Measurements from ENCODE around the gene CASP3.

CASP3 gene

GRCh38 chr4:184595430-184595829 lies 53.8 kb downstream of the CASP3 start:
- no peak for TF ChIP-seq POLR2AphosphoS5 (IDR thresholded peaks at IDR 0.05; ENCODE audit: low read depth, low read length)
- TF ChIP-seq REST (IDR thresholded peaks at IDR 0.05; ENCODE audit: insufficient read depth in 1 of 2, low read depth in 2 of 2, low read length in 2 of 2), result no peak
- no peak for TF ChIP-seq TAF1 (IDR thresholded peaks at IDR 0.05; ENCODE audit: borderline replicate concordance, insufficient read depth, low read length)
- no peak for TF ChIP-seq SIN3A (IDR thresholded peaks at IDR 0.05; ENCODE audit: borderline replicate concordance, insufficient read depth, low read length)
- TF ChIP-seq FOXP2 (optimal IDR thresholded peaks at IDR 0.05; ENCODE audit: borderline replicate concordance, extremely low read depth, extremely low read length, insufficient read depth), result no peak

GRCh38 chr4:184593461-184593860 lies 55.8 kb downstream of the CASP3 start:
- TF ChIP-seq SIN3A (IDR thresholded peaks at IDR 0.05; ENCODE audit: borderline replicate concordance, insufficient read depth, low read length) (no peak), REST (IDR thresholded peaks at IDR 0.05; ENCODE audit: insufficient read depth in 1 of 2, low read depth in 2 of 2, low read length in 2 of 2) (no peak), FOXP2 (optimal IDR thresholded peaks at IDR 0.05; ENCODE audit: borderline replicate concordance, extremely low read depth, extremely low read length, insufficient read depth) (no peak), TAF1 (IDR thresholded peaks at IDR 0.05; ENCODE audit: borderline replicate concordance, insufficient read depth, low read length) (no peak), POLR2AphosphoS5 (IDR thresholded peaks at IDR 0.05; ENCODE audit: low read depth, low read length) (no peak)

GRCh38 chr4:184591070-184591677 lies 58.1 kb downstream of the CASP3 start:
- TF ChIP-seq REST (IDR thresholded peaks at IDR 0.05; ENCODE audit: insufficient read depth in 1 of 2, low read depth in 2 of 2, low read length in 2 of 2) (no peak), SIN3A (IDR thresholded peaks at IDR 0.05; ENCODE audit: borderline replicate concordance, insufficient read depth, low read length) (no peak), FOXP2 (optimal IDR thresholded peaks at IDR 0.05; ENCODE audit: borderline replicate concordance, extremely low read depth, extremely low read length, insufficient read depth) (no peak), TAF1 (IDR thresholded peaks at IDR 0.05; ENCODE audit: borderline replicate concordance, insufficient read depth, low read length) (no peak), POLR2AphosphoS5 (IDR thresholded peaks at IDR 0.05; ENCODE audit: low read depth, low read length) (no peak)

- TF ChIP-seq TAF1 (IDR thresholded peaks at IDR 0.05; ENCODE audit: borderline replicate concordance, insufficient read depth, low read length), result no peak
- no peak for TF ChIP-seq SIN3A (IDR thresholded peaks at IDR 0.05; ENCODE audit: borderline replicate concordance, insufficient read depth, low read length)
- no peak for TF ChIP-seq POLR2AphosphoS5 (IDR thresholded peaks at IDR 0.05; ENCODE audit: low read depth, low read length)
- TF ChIP-seq REST (IDR thresholded peaks at IDR 0.05; ENCODE audit: insufficient read depth in 1 of 2, low read depth in 2 of 2, low read length in 2 of 2), result no peak
- TF ChIP-seq FOXP2 (optimal IDR thresholded peaks at IDR 0.05; ENCODE audit: borderline replicate concordance, extremely low read depth, extremely low read length, insufficient read depth), result no peak
These were observed 59.1 kb downstream of the CASP3 start for GRCh38 chr4:184590196-184590595.
